Epidermal melanocyte (primary cell): ENCODE results near the gene ZNF439.
"Not testable (repeated sequence)": the region's sequence is repeated elsewhere in the genome, so short reads cannot be mapped to it uniquely, and the experiment has no call there.

ENCODE experiments used
- DNase-seq: peaks from one replicate; pipeline ENCODE4 v3.0.0; 2011; ENCODE audit warnings: low spot score; ENCODE audit not compliant: insufficient read length

Gene ZNF439

GRCh38 chr19:11848594-11849469 is at the start of gene ZNF439:
Gene ZNF439, plus strand, starts transcription at chr19:11848726. Its CDS starts 142 bp downstream, at chr19:11848868.
- DNase-seq: peak; percentile 80

DNA sequence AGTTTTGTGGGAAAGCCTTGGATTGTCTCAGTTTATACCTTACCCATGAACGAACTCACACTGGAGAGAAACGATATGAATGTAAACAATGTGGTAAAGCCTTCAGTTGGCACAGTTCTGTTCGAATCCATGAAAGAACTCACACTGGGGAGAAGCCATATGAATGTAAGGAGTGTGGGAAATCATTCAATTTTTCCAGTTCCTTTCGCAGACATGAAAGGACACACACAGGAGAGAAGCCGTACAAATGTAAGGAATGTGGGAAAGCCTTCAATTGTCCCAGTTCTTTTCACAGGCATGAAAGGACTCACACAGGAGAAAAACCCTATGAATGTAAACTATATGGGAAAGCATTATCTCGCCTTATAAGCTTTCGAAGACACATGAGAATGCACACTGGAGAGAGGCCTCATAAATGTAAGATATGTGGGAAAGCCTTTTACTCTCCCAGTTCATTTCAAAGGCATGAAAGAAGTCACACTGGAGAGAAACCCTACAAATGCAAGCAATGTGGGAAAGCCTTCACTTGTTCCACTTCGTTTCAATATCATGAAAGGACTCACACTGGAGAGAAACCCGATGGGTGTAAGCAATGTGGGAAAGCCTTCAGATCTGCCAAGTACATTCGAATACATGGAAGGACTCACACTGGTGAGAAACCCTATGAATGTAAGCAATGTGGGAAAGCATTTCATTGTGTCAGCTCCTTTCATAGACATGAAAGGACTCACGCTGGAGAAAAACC is 42.0 kb upstream of the ZNF439 start:
- no peak for DNase-seq

GRCh38 chr19:11807099-11807380 is 41.5 kb upstream of the ZNF439 start:
- DNase-seq: no peak

- peak; percentile 17 for DNase-seq
These were observed 34.9 kb upstream of the ZNF439 start for GRCh38 chr19:11813703-11814028.

- peak; percentile 99 for DNase-seq
These were observed 34.4 kb upstream of the ZNF439 start, which contains the start of gene ZNF440 for GRCh38 chr19:11814029-11814699. Gene ZNF440, plus strand, starts transcription at chr19:11814273. Its CDS starts 175 bp downstream, at chr19:11814448.

DNA sequence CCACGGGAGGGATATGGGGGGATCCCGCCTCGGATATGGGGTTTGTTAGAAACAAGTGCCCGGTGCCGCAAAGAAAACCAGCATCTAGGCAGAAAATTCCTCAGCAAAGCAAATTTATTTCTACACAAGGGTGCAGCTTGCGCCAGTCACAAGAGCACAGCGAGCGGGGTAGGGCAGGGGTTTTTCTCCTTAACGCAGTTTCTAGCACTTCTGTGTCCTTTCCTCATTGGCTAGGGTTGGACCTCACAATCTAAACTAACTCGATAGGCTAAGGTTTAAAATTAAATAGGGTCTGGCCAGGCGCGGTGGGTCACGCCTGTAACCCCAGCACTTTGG is 33.9 kb upstream of the ZNF439 start:
- DNase-seq: peak; percentile 17

DNA sequence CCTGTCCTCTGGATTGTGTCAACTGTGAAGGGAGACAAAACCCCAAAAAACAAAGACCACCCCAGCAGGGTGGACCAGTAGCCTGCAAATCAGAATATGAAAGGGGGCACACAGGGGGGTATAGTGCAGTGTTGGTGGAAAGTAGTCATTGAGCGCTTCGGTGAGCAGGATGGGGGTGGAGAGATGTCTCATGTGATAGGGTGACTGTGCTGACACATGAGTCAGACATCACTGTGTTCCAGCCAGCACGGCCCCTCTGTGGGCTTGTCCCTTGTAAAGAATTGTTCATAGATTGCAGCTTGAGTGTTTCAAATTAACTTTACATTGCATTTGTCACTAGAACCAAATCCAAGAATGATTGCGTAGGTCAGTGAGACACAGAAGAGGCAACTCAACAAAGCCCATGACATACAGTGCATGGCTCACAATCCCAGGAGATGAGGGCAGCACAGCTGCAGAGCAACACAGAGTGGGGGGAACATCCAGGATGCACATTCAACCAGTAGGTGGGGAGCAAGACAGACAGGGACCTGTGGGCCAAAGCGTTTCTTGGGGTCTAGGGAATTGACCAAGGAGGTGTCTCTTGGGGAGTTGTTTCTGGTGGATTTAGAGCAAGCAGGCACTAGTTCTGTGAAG is 26.9 kb upstream of the ZNF439 start:
- DNase-seq: no peak

DNA sequence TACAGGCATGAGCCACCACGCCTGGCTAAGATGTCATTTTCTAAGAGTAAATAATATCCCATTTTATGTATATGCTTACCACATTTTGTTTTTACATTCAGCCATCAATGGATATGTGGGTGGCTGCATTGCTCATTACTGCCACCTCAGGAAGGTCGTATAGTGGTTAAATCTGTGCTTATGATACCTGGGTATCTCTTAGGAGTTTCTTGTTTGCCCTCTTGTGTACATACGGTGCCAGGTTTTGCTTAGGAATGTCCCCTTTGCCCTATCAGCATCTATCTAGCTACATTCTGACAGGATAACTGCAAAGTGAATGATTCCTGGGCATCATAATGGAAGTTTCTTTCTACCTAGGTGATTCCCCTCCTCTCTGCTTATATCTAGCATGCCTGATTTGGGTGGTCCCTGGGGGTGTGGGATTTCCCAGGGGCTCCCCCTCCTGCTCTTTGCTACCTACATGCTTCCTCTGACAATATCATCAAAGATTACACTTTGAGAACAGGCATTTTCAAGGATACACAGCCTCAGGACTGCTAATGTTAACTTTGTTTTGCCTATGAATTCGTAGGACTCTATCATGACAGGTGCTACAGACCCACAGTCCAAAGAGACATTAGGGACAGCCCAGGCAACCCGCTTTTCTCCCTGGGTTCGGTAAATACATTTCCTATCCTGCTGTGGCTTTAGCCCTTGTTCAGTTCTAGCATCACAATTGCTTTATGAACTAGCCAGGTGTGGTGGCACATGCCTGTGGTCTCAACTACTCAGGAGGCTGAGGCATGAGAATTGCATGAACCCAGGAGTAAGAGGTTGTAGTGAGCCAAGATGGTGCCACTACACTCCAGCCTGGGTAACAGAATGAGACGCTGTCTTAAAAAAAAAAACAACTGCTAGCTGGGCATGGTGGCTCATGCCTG is 19.3 kb upstream of the ZNF439 start:
- not testable (repeated sequence) for DNase-seq

DNA sequence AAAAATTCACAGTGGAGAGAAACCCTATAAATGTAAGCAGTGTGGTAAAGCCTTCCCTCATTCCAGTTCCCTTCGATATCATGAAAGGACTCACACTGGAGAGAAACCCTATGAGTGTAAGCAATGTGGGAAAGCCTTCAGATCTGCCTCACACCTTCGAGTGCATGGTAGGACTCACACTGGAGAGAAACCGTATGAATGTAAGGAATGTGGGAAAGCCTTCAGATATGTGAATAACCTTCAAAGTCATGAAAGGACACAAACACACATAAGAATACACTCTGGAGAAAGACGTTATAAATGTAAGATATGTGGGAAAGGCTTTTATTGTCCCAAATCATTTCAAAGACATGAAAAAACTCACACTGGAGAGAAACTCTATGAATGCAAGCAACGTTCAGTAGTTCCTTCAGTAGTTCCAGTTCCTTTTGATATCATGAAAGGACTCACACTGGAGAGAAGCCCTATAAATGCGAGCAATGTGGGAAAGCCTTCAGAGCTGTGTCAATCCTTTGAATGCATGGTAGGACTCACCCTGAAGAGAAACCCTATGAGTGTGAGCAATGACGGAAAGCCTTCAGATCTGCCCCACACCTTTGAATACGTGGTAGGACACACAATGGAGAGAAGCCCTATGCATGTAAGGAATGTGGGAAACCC is 16.1 kb upstream of the ZNF439 start:
- no peak for DNase-seq

GRCh38 chr19:11833541-11833940 is 15.0 kb upstream of the ZNF439 start:
- no peak for DNase-seq

- DNase-seq: not testable (repeated sequence)
These were observed 12.9 kb upstream of the ZNF439 start for GRCh38 chr19:11835626-11836066.

DNA sequence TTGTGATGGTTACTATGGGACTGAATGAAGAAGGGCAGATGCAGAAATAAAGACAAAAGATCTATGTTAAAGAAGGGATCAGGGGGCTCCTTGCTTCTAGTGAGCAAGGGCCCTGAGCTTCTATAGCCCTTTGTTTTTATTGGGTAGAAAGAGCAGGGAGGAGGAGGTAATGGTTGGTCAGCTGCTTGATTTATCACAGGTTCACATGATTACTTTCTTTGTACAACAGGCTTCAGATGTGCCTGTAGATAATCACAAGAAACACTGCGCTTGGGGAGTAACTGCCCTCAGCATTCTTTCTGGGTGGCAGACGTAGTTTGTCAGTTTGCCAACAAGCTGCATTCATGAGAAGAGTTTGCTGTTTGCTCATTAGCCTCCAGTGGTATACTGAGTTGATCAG is 4.8 kb upstream of the ZNF439 start:
- no peak for DNase-seq

DNA sequence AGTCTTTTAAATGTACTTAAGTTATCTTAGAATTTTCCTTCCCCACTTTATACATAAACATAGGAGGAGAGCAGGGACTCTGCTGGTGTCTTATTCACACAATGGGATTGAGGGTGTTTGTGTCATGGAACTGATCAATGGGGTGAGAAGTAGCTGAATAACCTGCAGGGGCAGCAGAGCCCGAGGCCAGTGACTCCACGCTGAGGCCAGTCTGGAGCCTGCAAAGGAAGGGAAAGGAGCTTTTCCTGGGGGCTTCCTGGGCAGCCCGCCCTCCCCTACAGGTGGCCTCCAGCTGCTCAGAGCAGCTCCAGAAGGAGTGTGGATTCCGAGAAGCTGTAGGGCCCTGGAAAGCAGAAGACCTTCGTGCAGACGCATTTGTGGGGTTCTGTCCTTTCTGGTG is 911 bp upstream of the ZNF439 start:
- DNase-seq: not testable (repeated sequence)

- no peak for DNase-seq
These were observed 329 bp upstream of the ZNF439 start for GRCh38 chr19:11848200-11848593.

- not testable (repeated sequence) for DNase-seq
These were observed 1.8 kb downstream of the ZNF439 start for GRCh38 chr19:11850289-11850688.

DNA sequence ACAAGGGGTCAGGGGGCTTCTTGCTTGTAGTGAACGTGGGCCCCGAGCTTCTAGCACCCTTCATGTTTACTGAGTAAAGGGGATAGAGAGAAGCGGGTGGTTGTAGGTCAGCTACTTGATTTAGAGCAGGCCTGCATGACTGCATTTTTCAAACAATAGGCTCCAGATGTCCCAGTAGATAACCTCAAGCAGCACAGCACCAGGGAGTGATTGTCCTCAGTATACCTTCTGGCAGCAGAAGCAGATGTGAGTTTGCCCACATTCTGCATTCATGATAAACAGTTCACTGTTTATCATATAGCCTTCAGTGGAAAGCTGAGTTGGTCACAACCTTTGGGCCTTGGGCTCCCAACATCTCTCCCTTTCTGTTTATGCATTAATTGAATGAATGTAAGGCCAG is 4.8 kb downstream of the ZNF439 start:
- no peak for DNase-seq

GRCh38 chr19:11856596-11857250 is 8.2 kb downstream of the ZNF439 start:
- DNase-seq: no peak

GRCh38 chr19:11860721-11861120 is 12.2 kb downstream of the ZNF439 start:
- no peak for DNase-seq

DNA sequence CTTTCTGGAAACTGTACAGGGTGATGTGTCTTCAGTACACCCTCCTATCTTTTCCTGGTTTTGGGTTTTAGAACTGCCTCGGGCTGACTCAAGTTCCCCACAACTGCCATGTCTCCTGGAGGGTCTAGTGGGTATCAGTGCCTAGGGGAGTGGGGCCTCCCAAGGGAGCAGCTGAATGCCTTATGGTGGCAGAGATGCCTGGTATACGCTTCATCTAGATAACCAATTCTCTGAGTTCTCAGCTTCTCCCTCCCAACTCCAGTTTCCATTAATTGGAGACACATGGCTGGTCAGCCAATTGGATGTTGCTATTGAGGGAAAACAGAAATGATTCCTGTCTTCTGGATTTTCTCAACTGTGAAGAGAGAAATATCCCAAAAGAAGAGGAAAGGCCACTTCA is 12.8 kb downstream of the ZNF439 start:
- no peak for DNase-seq

GRCh38 chr19:11867766-11868165 is 19.2 kb downstream of the ZNF439 start:
- DNase-seq: not testable (repeated sequence)
